Neural cell (in vitro differentiated cells): Measurements from ENCODE around the gene PCYT2.

Experiments
- EP300 ChIP-seq: fragments of 450-650 bp; conservative IDR thresholded peaks from 2 replicates; pipeline ENCODE4 v1.6.1; 2014; ENCODE audit warnings: antibody characterized with exemption, mild to moderate bottlenecking, moderate library complexity; ENCODE audit not compliant: poor library complexity, severe bottlenecking
- EZH2 ChIP-seq: fragments of 200-600, 300-800 bp; shearing (Covaris generic), sonication (generic); IDR thresholded peaks from 2 replicates; pipeline ENCODE4 v1.6.1; 2014; ENCODE audit warnings: antibody characterized with exemption, low read length, borderline replicate concordance, mild to moderate bottlenecking; ENCODE audit not compliant: insufficient read depth, poor library complexity, severe bottlenecking
- RAD21 ChIP-seq: fragments of 450-650 bp; conservative IDR thresholded peaks from 2 replicates; pipeline ENCODE4 v1.6.1; 2014; ENCODE audit warnings: antibody characterized with exemption, mild to moderate bottlenecking, moderate library complexity
- SMC3 ChIP-seq: fragments of 450-650 bp; conservative IDR thresholded peaks from 2 replicates; pipeline ENCODE4 v1.6.1; 2014; ENCODE audit warnings: antibody characterized with exemption, mild to moderate bottlenecking, moderate library complexity; ENCODE audit not compliant: poor library complexity
- TF ChIP-seq, protein P1 (sequence below): fragments of 450-650 bp; IDR thresholded peaks from 2 replicates; pipeline ENCODE4 v1.5.1; 2014; ENCODE audit warnings: antibody characterized with exemption, mild to moderate bottlenecking, moderate library complexity; ENCODE audit not compliant: poor library complexity, severe bottlenecking

DNA sequence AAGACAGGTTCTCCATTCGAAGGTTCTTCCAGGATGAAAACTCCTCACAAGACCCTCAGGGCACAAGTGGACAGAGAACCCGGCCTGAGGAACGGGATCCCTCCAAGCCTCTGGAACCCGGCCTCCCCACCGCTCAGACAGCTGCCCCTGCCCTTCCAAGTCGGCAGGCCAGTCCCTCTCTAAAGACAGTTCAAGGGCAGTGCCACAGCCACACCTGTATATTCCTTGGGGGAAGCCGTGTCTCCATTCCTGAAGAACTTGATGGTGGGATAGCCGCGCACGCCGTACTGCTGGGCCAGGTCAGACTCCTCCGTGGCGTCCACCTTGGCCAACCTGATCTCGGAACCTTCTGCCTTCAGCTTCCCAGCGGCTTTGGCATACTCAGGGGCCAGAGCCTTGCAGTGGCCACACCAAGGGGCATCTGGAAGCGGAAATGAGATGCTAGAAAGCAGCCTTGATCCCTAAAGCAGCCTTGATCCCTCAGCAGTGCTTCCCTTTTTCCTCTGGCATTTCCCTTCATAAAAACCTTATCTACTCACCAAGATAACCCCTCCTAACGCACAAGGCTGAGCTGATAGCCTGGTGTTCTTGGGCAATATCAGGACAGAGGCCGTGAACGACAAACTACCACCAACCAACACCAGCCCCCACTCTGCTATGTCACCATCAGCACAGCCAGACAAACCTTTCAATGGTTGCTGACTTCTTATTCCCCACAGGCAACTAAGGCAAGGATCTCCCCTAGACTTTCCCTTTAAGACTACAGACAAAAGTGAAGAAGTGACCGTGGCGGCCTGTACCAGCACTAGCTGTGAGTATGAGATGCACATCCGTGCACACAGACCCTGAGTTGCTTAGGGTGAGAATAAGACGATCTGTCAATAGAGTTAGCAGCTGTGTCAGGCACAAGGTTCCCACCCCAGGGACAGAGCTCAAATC, 52.0 kb downstream of the PCYT2 start:
- TF ChIP-seq RAD21 (no peak), SMC3 (no peak), EP300 (no peak), EZH2 (no peak)
- TF ChIP-seq, protein P1, sequence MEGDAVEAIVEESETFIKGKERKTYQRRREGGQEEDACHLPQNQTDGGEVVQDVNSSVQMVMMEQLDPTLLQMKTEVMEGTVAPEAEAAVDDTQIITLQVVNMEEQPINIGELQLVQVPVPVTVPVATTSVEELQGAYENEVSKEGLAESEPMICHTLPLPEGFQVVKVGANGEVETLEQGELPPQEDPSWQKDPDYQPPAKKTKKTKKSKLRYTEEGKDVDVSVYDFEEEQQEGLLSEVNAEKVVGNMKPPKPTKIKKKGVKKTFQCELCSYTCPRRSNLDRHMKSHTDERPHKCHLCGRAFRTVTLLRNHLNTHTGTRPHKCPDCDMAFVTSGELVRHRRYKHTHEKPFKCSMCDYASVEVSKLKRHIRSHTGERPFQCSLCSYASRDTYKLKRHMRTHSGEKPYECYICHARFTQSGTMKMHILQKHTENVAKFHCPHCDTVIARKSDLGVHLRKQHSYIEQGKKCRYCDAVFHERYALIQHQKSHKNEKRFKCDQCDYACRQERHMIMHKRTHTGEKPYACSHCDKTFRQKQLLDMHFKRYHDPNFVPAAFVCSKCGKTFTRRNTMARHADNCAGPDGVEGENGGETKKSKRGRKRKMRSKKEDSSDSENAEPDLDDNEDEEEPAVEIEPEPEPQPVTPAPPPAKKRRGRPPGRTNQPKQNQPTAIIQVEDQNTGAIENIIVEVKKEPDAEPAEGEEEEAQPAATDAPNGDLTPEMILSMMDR = no peak
